DOHH2 (cell line): Measurements from ENCODE around the gene FLACC1.

ENCODE experiments used
- H3F3A ChIP-seq: fragments of 200-600 bp; sonication (generic), shearing (Covaris generic); 2 replicates; pipeline ENCODE4 v1.6.0; 2016; ENCODE audit warnings: antibody characterized with exemption, mild to moderate bottlenecking; ENCODE audit not compliant: control insufficient read depth, insufficient read depth
- H3K27ac ChIP-seq: fragments of 200-600 bp; sonication (generic); 2 replicates; pipeline ENCODE4 v1.5.1; 2014; ENCODE audit warnings: low read depth, mild to moderate bottlenecking, low read length, moderate library complexity
- H3K27me3 ChIP-seq: fragments of 200-600 bp; sonication (generic); 2 replicates; pipeline ENCODE4 v1.6.1; 2014; ENCODE audit warnings: mild to moderate bottlenecking, low read length, mixed read lengths; ENCODE audit not compliant: control insufficient read depth
- H3K36me3 ChIP-seq: fragments of 200-600 bp; sonication (generic); 2 replicates; pipeline ENCODE4 v1.6.1; 2014; ENCODE audit warnings: mild to moderate bottlenecking, low read length, moderate library complexity, mixed read lengths; ENCODE audit not compliant: control insufficient read depth
- H3K4me1 ChIP-seq: fragments of 200-600 bp; sonication (generic); 2 replicates; pipeline ENCODE4 v1.6.1; 2014; ENCODE audit warnings: mild to moderate bottlenecking, low read length, mixed read lengths; ENCODE audit not compliant: control insufficient read depth
- H3K4me2 ChIP-seq: fragments of 200-600 bp; sonication (generic); 2 replicates; pipeline ENCODE4 v1.6.0; 2014; ENCODE audit warnings: mild to moderate bottlenecking, low read length, moderate library complexity
- H3K4me3 ChIP-seq: fragments of 200-600 bp; sonication (generic); 2 replicates; pipeline ENCODE4 v1.5.1; 2014; ENCODE audit warnings: mild to moderate bottlenecking, low read length, mixed read lengths
- H3K79me2 ChIP-seq: fragments of 200-600 bp; sonication (generic); 2 replicates; pipeline ENCODE4 v1.6.1; 2014; ENCODE audit warnings: mild to moderate bottlenecking, low read length, mixed read lengths; ENCODE audit not compliant: control insufficient read depth
- H3K9me2 ChIP-seq: fragments of 200-600 bp; sonication (generic); replicated peaks from 2 replicates; pipeline ENCODE4 v1.6.1; 2014; ENCODE audit warnings: mild to moderate bottlenecking, low read length, mixed read lengths; ENCODE audit not compliant: control insufficient read depth
- H3K9me3 ChIP-seq: fragments of 200-600 bp; sonication (generic); 2 replicates; pipeline ENCODE4 v1.6.1; 2014; ENCODE audit warnings: antibody characterized with exemption, low read length, mixed read lengths; ENCODE audit not compliant: control insufficient read depth, insufficient read depth
- H4K20me1 ChIP-seq: fragments of 200-600 bp; sonication (generic); 2 replicates; pipeline ENCODE4 v1.6.0; 2014; ENCODE audit warnings: low read depth, mild to moderate bottlenecking, antibody characterized with exemption, low read length, moderate library complexity; ENCODE audit not compliant: control insufficient read depth, insufficient read depth
- EZH2phosphoT487 ChIP-seq: fragments of 200-600 bp; sonication (generic); IDR thresholded peaks from 2 replicates; pipeline ENCODE4 v1.6.1; 2017; ENCODE audit warnings: borderline replicate concordance, mild to moderate bottlenecking, antibody characterized with exemption, low read length, moderate library complexity, mixed read lengths
- TF ChIP-seq, protein P1 (sequence below): fragments of 200-600 bp; sonication (generic); IDR thresholded peaks from one replicate; pipeline ENCODE4 v1.5.1; 2014; ENCODE audit warnings: antibody characterized with exemption, mild to moderate bottlenecking, low read depth, low read length; ENCODE audit not compliant: poor library complexity, severe bottlenecking

FLACC1 gene

DNA sequence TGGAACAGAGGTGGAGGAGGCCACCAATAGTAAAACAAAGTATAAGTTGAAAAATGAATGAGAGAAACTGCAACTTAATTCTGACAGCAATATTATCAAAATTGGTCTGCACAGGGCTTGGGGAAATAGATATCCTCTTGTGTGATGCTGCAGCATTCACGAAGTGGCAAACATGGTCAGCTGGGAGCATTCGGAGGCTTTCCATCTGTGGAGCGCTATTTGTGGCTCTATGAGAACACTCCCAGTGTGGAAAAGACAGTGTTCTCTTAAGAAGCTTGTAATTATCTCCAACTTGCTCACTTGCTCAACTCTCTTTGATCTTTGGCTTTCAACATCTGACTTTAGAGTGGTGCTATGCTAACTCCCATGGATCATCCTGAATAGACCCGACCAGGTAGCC, 3.1 kb upstream of the FLACC1 start:
- H4K20me1 ChIP-seq, result no peaks in the 10 kb centered on the region
- no peaks in the 10 kb centered on the region for H3K79me2 ChIP-seq
- no peak overlapping the region for H3K4me2 ChIP-seq
- H3K36me3 ChIP-seq, result no peaks in the 10 kb centered on the region
- no peak overlapping the region for H3K27ac ChIP-seq
- TF ChIP-seq, protein P1, sequence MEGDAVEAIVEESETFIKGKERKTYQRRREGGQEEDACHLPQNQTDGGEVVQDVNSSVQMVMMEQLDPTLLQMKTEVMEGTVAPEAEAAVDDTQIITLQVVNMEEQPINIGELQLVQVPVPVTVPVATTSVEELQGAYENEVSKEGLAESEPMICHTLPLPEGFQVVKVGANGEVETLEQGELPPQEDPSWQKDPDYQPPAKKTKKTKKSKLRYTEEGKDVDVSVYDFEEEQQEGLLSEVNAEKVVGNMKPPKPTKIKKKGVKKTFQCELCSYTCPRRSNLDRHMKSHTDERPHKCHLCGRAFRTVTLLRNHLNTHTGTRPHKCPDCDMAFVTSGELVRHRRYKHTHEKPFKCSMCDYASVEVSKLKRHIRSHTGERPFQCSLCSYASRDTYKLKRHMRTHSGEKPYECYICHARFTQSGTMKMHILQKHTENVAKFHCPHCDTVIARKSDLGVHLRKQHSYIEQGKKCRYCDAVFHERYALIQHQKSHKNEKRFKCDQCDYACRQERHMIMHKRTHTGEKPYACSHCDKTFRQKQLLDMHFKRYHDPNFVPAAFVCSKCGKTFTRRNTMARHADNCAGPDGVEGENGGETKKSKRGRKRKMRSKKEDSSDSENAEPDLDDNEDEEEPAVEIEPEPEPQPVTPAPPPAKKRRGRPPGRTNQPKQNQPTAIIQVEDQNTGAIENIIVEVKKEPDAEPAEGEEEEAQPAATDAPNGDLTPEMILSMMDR, result no peak
- no peak for TF ChIP-seq EZH2phosphoT487
- H3K9me3 ChIP-seq, result peaks cover 6% of the 10 kb centered on the region; the same call in 1 of the 2 replicates
- H3K4me3 ChIP-seq, result no peak overlapping the region
- H3K27me3 ChIP-seq, result no peaks in the 10 kb centered on the region
- no peaks in the 10 kb centered on the region for H3F3A ChIP-seq
- H3K4me1 ChIP-seq, result no peaks in the 10 kb centered on the region
- no peaks in the 10 kb centered on the region for H3K9me2 ChIP-seq

DNA sequence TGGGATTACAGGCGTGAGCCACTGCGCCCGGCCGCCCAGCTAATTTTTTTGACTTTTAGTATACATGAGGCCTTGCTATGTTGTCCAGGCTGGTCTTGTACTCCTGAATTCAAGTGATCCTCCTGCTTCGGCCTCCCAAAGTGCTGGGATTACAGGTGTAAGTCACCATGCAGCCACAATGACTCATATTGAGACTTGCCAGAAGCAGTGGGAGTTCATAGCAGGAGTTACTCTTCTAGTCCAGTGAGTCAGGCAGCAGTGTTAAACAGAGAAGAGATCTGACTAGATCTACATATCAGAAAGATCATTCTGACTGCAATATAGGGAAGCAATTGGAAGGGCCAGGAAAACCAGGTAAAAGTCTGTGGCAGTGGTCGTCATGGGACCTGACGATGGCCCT, 1.5 kb upstream of the FLACC1 start:
- Histone ChIP-seq H3K4me3 (no peak overlapping the region), H3K27me3 (no peaks in the 10 kb centered on the region), H3K36me3 (no peaks in the 10 kb centered on the region), H3F3A (no peaks in the 10 kb centered on the region), H3K79me2 (no peaks in the 10 kb centered on the region), H3K9me3 (peaks cover 6% of the 10 kb centered on the region; the same call in 1 of the 2 replicates), H3K27ac (no peak overlapping the region), H3K4me1 (no peaks in the 10 kb centered on the region), H4K20me1 (no peaks in the 10 kb centered on the region), H3K9me2 (no peaks in the 10 kb centered on the region), H3K4me2 (no peak overlapping the region)
- TF ChIP-seq EZH2phosphoT487, result no peak
- TF ChIP-seq, protein P1, result no peak

DNA sequence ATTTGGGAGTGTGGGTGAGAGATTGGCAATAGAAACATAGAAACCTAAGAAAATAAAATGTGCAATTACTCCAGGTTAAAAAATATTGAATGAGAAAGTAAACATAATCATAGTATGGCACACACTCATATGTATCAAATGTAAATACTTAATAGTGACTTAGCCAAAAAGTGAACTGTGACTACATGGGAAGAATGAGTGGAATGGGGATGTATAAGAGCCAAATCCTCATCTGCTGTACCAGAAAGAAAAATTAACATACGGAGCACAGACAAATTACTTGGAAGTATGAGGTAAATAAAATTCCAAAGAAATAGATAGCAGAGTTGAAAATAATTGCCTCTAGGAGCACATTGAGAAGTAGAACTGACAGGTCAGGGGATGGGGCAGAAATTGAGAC, 4.0 kb downstream of the FLACC1 start:
- Histone ChIP-seq H3K9me2 (no peaks in the 10 kb centered on the region), H4K20me1 (no peaks in the 10 kb centered on the region), H3K9me3 (no peaks in the 10 kb centered on the region), H3K36me3 (no peaks in the 10 kb centered on the region), H3K4me1 (no peaks in the 10 kb centered on the region), H3K79me2 (no peaks in the 10 kb centered on the region), H3K4me3 (no peak overlapping the region), H3K4me2 (no peak overlapping the region), H3K27me3 (no peaks in the 10 kb centered on the region), H3K27ac (no peak overlapping the region), H3F3A (no peaks in the 10 kb centered on the region)
- TF ChIP-seq, protein P1, result no peak
- TF ChIP-seq EZH2phosphoT487, result no peak

DNA sequence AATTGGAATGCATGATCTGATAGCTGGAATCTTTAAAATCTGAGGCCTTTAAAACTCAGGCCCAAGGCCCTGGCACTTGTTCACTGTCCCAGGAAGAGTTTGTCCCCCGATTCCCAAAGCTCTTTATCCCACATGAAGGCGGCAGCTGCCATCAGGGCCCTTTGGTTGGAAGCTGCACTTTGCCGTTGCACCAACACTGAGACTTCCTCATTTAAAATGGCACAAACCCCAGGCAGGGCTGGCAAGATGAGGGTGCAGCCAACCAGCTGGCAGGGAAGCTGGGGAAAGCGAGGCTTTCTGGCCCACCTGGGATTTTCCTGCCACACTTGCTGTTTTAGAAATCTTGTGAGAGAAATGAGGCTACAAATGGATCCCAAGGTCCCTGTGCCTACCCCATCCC, 6.3 kb downstream of the FLACC1 start:
- Histone ChIP-seq H3K4me1 (no peaks in the 10 kb centered on the region), H3F3A (no peaks in the 10 kb centered on the region)

More for the DNA sequence above, 6.3 kb downstream of the FLACC1 start:
- Histone ChIP-seq H3K27ac (no peak overlapping the region), H3K9me2 (no peaks in the 10 kb centered on the region), H3K79me2 (no peaks in the 10 kb centered on the region), H4K20me1 (no peaks in the 10 kb centered on the region), H3K4me2 (no peak overlapping the region), H3K9me3 (no peaks in the 10 kb centered on the region), H3K27me3 (no peaks in the 10 kb centered on the region), H3K4me3 (no peak overlapping the region), H3K36me3 (no peaks in the 10 kb centered on the region)
- no peak for TF ChIP-seq EZH2phosphoT487
- TF ChIP-seq, protein P1, result no peak
